ENCODE measurements around the gene IRX4. TPM values are rescaled to one million over a fixed set of nuclear protein-coding genes. Genes with fewer than 3 reads are reported as not detected.

IRX4 gene
- total RNA-seq, 1 donor from 2014 or later, result 0.72 TPM

- Mint-ChIP-seq H3K9me3 (ENCODE audit: unreplicated experiment) (no peaks in the 10 kb centered on the region), H3K4me3 (ENCODE audit: unreplicated experiment) (no peak overlapping the region), H3K27ac (ENCODE audit: unreplicated experiment) (no peak overlapping the region), H3K36me3 (ENCODE audit: low read depth, unreplicated experiment) (peaks cover 7% of the 10 kb centered on the region), H3K4me1 (ENCODE audit: unreplicated experiment) (no peaks in the 10 kb centered on the region), H3K27me3 (ENCODE audit: unreplicated experiment) (peaks cover 2% of the 10 kb centered on the region)
- no peak for DNase-seq (ENCODE audit: low spot score)
- no peak for TF ChIP-seq CTCF (IDR thresholded peaks at IDR 0.05; ENCODE audit: unreplicated experiment)
Measured at GRCh38 chr5:1901983-1902382, 19.3 kb upstream of the IRX4 start.

- Mint-ChIP-seq H3K36me3 (ENCODE audit: low read depth, unreplicated experiment) (peaks cover 7% of the 10 kb centered on the region), H3K27me3 (ENCODE audit: unreplicated experiment) (peaks cover 4% of the 10 kb centered on the region), H3K4me3 (ENCODE audit: unreplicated experiment) (no peak overlapping the region), H3K4me1 (ENCODE audit: unreplicated experiment) (no peaks in the 10 kb centered on the region), H3K9me3 (ENCODE audit: unreplicated experiment) (no peaks in the 10 kb centered on the region), H3K27ac (ENCODE audit: unreplicated experiment) (no peak overlapping the region)
- no peak for TF ChIP-seq CTCF (IDR thresholded peaks at IDR 0.05; ENCODE audit: unreplicated experiment)
- no peak for DNase-seq (ENCODE audit: low spot score)
Measured at GRCh38 chr5:1901061-1901460, 18.3 kb upstream of the IRX4 start.

- no peak for TF ChIP-seq CTCF (IDR thresholded peaks at IDR 0.05; ENCODE audit: unreplicated experiment)
- DNase-seq (ENCODE audit: low spot score), result no peak
- Mint-ChIP-seq H3K27me3 (ENCODE audit: unreplicated experiment) (peaks cover 4% of the 10 kb centered on the region), H3K27ac (ENCODE audit: unreplicated experiment) (no peak overlapping the region), H3K9me3 (ENCODE audit: unreplicated experiment) (no peaks in the 10 kb centered on the region), H3K4me1 (ENCODE audit: unreplicated experiment) (no peaks in the 10 kb centered on the region), H3K4me3 (ENCODE audit: unreplicated experiment) (no peak overlapping the region), H3K36me3 (ENCODE audit: low read depth, unreplicated experiment) (peaks cover 7% of the 10 kb centered on the region)
Measured at GRCh38 chr5:1899201-1899600, 16.5 kb upstream of the IRX4 start.

- peaks cover 5% of the 10 kb centered on the region for H3K27me3 Mint-ChIP-seq (ENCODE audit: unreplicated experiment)
- H3K36me3 Mint-ChIP-seq (ENCODE audit: low read depth, unreplicated experiment), result no peaks in the 10 kb centered on the region
- H3K9me3 Mint-ChIP-seq (ENCODE audit: unreplicated experiment), result no peaks in the 10 kb centered on the region
- H3K27ac Mint-ChIP-seq (ENCODE audit: unreplicated experiment), result no peak overlapping the region
- TF ChIP-seq CTCF (IDR thresholded peaks at IDR 0.05; ENCODE audit: unreplicated experiment), result no peak
- H3K4me1 Mint-ChIP-seq (ENCODE audit: unreplicated experiment), result no peaks in the 10 kb centered on the region
- H3K4me3 Mint-ChIP-seq (ENCODE audit: unreplicated experiment), result no peak overlapping the region
- no peak for DNase-seq (ENCODE audit: low spot score)
Measured at GRCh38 chr5:1897816-1898450, 15.2 kb upstream of the IRX4 start.

- Mint-ChIP-seq H3K36me3 (ENCODE audit: low read depth, unreplicated experiment) (no peaks in the 10 kb centered on the region), H3K27me3 (ENCODE audit: unreplicated experiment) (peaks cover 7% of the 10 kb centered on the region), H3K9me3 (ENCODE audit: unreplicated experiment) (no peaks in the 10 kb centered on the region), H3K4me1 (ENCODE audit: unreplicated experiment) (no peaks in the 10 kb centered on the region), H3K4me3 (ENCODE audit: unreplicated experiment) (no peak overlapping the region), H3K27ac (ENCODE audit: unreplicated experiment) (no peak overlapping the region)
- TF ChIP-seq CTCF (IDR thresholded peaks at IDR 0.05; ENCODE audit: unreplicated experiment), result no peak
- no peak for DNase-seq (ENCODE audit: low spot score)
Measured at GRCh38 chr5:1897386-1897785, 14.7 kb upstream of the IRX4 start.

Data from endothelial cell (in vitro differentiated cells).